ENCODE data around the gene EIF5AL1.
"Not testable (repeated sequence)": the region's sequence is repeated elsewhere in the genome, so short reads cannot be mapped to it uniquely, and the experiment has no call there.

EIF5AL1 gene

GRCh38 chr10:79487296-79488194, 24.8 kb upstream of the EIF5AL1 start:
- peak; percentile 37 to 50 for DNase-seq

- peak in 1 of 2 donors; percentile 34 for DNase-seq
These were observed 24.0 kb upstream of the EIF5AL1 start for GRCh38 chr10:79488336-79488735.

GRCh38 chr10:79488870-79489269, 23.5 kb upstream of the EIF5AL1 start:
- DNase-seq, result no peak

- no peak for DNase-seq
These were observed 21.8 kb upstream of the EIF5AL1 start for GRCh38 chr10:79490400-79491142.

- DNase-seq, result peak; percentile 57 to 58
These were observed 21.0 kb upstream of the EIF5AL1 start for GRCh38 chr10:79491143-79491835.

- DNase-seq, result no peak
These were observed 20.1 kb upstream of the EIF5AL1 start for GRCh38 chr10:79492256-79492655.

- DNase-seq, result no peak
These were observed 19.5 kb upstream of the EIF5AL1 start for GRCh38 chr10:79492839-79493238.

- DNase-seq, result no peak
These were observed 18.5 kb upstream of the EIF5AL1 start for GRCh38 chr10:79493806-79494205.

GRCh38 chr10:79494871-79495705, 17.2 kb upstream of the EIF5AL1 start:
- DNase-seq, result no peak

GRCh38 chr10:79495791-79496190, 16.5 kb upstream of the EIF5AL1 start:
- DNase-seq, result no peak

- DNase-seq, result no peak
These were observed 15.4 kb upstream of the EIF5AL1 start for GRCh38 chr10:79496896-79497295.

GRCh38 chr10:79498291-79498829, 14.0 kb upstream of the EIF5AL1 start:
- DNase-seq, result no peak

- DNase-seq, result no peak
These were observed 9.6 kb upstream of the EIF5AL1 start for GRCh38 chr10:79502561-79503309.

- not testable (repeated sequence) for DNase-seq
These were observed 8.5 kb upstream of the EIF5AL1 start for GRCh38 chr10:79503787-79504186.

GRCh38 chr10:79504483-79504882, 7.8 kb upstream of the EIF5AL1 start:
- not testable (repeated sequence) for DNase-seq

- not testable (repeated sequence) for DNase-seq
These were observed 7.0 kb upstream of the EIF5AL1 start for GRCh38 chr10:79505328-79505727.

GRCh38 chr10:79505829-79506228, 6.5 kb upstream of the EIF5AL1 start:
- DNase-seq, result no peak

- DNase-seq, result no peak
These were observed 4.7 kb upstream of the EIF5AL1 start for GRCh38 chr10:79507440-79508167.

- DNase-seq, result not testable (repeated sequence)
These were observed 4.1 kb upstream of the EIF5AL1 start for GRCh38 chr10:79508245-79508644.

GRCh38 chr10:79509306-79509933, 2.9 kb upstream of the EIF5AL1 start:
- DNase-seq, result not testable (repeated sequence)
